SK-N-SH treated with all-trans-retinoic acid at 6 μM for 48 hours (cell line): ENCODE results near the gene ZNF8.

Source experiments
- OSR1 ChIP-seq: fragments of 250-450 bp; sonication (Bioruptor Pico); IDR thresholded peaks from 2 replicates; pipeline ENCODE4 v1.8.0; 2022; ENCODE audit warnings: moderate library complexity, mild to moderate bottlenecking, inconsistent platforms
- PATZ1 ChIP-seq: fragments of 250-450 bp; sonication (Bioruptor Pico); IDR thresholded peaks from 2 replicates; pipeline ENCODE4 v1.8.0; 2020; ENCODE audit warnings: mild to moderate bottlenecking, moderate library complexity, borderline replicate concordance
- ZFP30 ChIP-seq: fragments of 450-650 bp; formaldehyde crosslinking; IDR thresholded peaks from 2 replicates; pipeline ENCODE4 v1.5.0; 2022; ENCODE audit warnings: mild to moderate bottlenecking, moderate library complexity

GRCh38 chr19:58326501-58326913, 47.8 kb downstream of the ZNF8 start:
- TF ChIP-seq OSR1 (CRISPR knock-in tag) (no peak), ZFP30 (no peak), PATZ1 (CRISPR knock-in tag) (no peak)
